PC-3 (cell line): ENCODE measurements around the gene MCTP2.

Source experiments
- EZH2 ChIP-seq: fragments of 300-600 bp; sonication (generic); IDR thresholded peaks from one replicate; pipeline ENCODE4 v1.6.1; 2017; ENCODE audit warnings: antibody characterized with exemption, mild to moderate bottlenecking, low read length; ENCODE audit not compliant: unreplicated experiment
- EZH2phosphoT487 ChIP-seq: fragments of 300-600 bp; sonication (generic); IDR thresholded peaks from 2 replicates; pipeline ENCODE4 v1.6.1; 2018; ENCODE audit warnings: mild to moderate bottlenecking, antibody characterized with exemption, low read length, borderline replicate concordance
- TF ChIP-seq, protein P1 (sequence below): fragments of 300-600 bp; sonication (generic); conservative IDR thresholded peaks from 2 replicates; pipeline ENCODE4 v1.5.1; 2017; ENCODE audit warnings: antibody characterized with exemption, low read depth, mild to moderate bottlenecking, low read length

GRCh38 chr15:94293411-94294402 lies 62.3 kb downstream of the MCTP2 start:
- no peak for TF ChIP-seq EZH2
- TF ChIP-seq, protein P1, sequence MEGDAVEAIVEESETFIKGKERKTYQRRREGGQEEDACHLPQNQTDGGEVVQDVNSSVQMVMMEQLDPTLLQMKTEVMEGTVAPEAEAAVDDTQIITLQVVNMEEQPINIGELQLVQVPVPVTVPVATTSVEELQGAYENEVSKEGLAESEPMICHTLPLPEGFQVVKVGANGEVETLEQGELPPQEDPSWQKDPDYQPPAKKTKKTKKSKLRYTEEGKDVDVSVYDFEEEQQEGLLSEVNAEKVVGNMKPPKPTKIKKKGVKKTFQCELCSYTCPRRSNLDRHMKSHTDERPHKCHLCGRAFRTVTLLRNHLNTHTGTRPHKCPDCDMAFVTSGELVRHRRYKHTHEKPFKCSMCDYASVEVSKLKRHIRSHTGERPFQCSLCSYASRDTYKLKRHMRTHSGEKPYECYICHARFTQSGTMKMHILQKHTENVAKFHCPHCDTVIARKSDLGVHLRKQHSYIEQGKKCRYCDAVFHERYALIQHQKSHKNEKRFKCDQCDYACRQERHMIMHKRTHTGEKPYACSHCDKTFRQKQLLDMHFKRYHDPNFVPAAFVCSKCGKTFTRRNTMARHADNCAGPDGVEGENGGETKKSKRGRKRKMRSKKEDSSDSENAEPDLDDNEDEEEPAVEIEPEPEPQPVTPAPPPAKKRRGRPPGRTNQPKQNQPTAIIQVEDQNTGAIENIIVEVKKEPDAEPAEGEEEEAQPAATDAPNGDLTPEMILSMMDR = no peak
- TF ChIP-seq EZH2phosphoT487 = no peak
